Ovary (tissue), 3 donors: ENCODE data around the gene MSMB.

Experiments used
- POLR2A ChIP-seq: fragments of 450-650 bp; IDR thresholded peaks from one replicate; pipeline ENCODE4 v1.6.1; 2017; ENCODE audit warnings: antibody characterized with exemption, mild to moderate bottlenecking, moderate library complexity
- TF ChIP-seq, protein P1 (sequence below), 3 donors: fragments of 450-650 bp in 2 of 3; fragments of 200-600 bp in 1 of 3; IDR thresholded peaks; one replicate each; pipeline versions ENCODE4 v1.5.1 to v1.8.0; 2016 to 2022; ENCODE audit warnings: antibody characterized with exemption in 3 of 3, mild to moderate bottlenecking in 1 of 3
- donor health status: DM: no; HTN: no; CAD: no.

GRCh38 chr10:46025406-46025805 is 20.7 kb downstream of the MSMB start:
- no peak for TF ChIP-seq POLR2A
- TF ChIP-seq, protein P1, sequence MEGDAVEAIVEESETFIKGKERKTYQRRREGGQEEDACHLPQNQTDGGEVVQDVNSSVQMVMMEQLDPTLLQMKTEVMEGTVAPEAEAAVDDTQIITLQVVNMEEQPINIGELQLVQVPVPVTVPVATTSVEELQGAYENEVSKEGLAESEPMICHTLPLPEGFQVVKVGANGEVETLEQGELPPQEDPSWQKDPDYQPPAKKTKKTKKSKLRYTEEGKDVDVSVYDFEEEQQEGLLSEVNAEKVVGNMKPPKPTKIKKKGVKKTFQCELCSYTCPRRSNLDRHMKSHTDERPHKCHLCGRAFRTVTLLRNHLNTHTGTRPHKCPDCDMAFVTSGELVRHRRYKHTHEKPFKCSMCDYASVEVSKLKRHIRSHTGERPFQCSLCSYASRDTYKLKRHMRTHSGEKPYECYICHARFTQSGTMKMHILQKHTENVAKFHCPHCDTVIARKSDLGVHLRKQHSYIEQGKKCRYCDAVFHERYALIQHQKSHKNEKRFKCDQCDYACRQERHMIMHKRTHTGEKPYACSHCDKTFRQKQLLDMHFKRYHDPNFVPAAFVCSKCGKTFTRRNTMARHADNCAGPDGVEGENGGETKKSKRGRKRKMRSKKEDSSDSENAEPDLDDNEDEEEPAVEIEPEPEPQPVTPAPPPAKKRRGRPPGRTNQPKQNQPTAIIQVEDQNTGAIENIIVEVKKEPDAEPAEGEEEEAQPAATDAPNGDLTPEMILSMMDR (IDR thresholded peaks at IDR 0.05): no peak
